PFSK-1 (cell line): ENCODE results near the gene METTL8.

ENCODE experiments used
- POLR2AphosphoS5 ChIP-seq: IDR thresholded peaks from 2 replicates; pipeline ENCODE4 v1.6.1; 2012; ENCODE audit warnings: low read depth, mild to moderate bottlenecking, control low read depth, low read length, moderate library complexity
- SIN3A ChIP-seq: IDR thresholded peaks from 2 replicates; pipeline ENCODE4 v1.6.1; 2012; ENCODE audit warnings: mild to moderate bottlenecking, low read length, moderate library complexity, borderline replicate concordance; ENCODE audit not compliant: insufficient read depth
- TAF1 ChIP-seq: IDR thresholded peaks from 2 replicates; pipeline ENCODE4 v1.6.1; 2012; ENCODE audit warnings: low read length, control low read depth, borderline replicate concordance; ENCODE audit not compliant: insufficient read depth
- TF ChIP-seq, protein P1 (sequence below), 2 experiments: IDR thresholded peaks; 2 replicates each; pipeline versions ENCODE4 v1.6.1 to v1.8.0; 2011 to 2012; ENCODE audit warnings: low read depth in 2 of 2, low read length in 2 of 2, control low read depth in 1 of 2, inconsistent platforms in 1 of 2, mild to moderate bottlenecking in 1 of 2, moderate library complexity in 1 of 2; ENCODE audit not compliant: insufficient read depth in 1 of 2

DNA sequence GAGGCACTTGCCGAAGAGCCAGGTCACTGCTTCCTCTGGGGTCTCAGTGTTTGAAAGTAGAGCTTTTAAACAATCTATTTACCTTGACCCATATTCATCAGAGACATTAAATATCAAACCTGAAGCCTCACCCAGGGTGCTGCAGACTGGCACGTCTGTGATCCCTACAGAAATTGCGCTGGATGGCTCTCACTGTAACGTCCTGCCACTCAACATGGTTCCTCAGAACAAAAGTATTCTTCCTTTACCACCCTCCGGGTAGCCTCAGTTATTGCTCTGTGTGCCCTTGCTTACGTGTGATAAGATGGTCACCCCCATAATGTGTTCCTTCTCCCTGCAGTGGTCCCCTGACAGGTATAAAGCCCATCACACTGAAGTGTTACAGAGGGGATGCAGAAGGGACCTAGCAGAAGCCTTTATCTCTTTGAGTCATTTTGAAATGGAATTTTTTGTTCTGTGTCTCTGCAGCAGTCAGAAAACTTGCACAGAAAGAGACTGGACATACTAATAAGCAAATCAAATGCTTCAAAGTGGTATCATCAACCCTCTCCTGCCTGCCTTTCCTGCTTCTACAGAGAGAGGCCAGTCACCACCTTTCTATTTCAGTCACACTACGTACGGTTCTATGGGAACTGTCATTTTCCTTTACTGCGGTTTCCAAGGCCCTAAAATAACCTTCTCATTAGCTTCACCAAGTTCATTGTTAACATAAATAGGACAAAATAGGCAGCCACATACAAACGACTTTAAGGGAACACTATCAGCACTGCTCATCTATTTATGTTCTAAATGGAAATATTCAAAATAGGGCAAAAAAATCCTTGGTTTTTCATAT is 86.8 kb downstream of the METTL8 start:
- TF ChIP-seq, protein P1, sequence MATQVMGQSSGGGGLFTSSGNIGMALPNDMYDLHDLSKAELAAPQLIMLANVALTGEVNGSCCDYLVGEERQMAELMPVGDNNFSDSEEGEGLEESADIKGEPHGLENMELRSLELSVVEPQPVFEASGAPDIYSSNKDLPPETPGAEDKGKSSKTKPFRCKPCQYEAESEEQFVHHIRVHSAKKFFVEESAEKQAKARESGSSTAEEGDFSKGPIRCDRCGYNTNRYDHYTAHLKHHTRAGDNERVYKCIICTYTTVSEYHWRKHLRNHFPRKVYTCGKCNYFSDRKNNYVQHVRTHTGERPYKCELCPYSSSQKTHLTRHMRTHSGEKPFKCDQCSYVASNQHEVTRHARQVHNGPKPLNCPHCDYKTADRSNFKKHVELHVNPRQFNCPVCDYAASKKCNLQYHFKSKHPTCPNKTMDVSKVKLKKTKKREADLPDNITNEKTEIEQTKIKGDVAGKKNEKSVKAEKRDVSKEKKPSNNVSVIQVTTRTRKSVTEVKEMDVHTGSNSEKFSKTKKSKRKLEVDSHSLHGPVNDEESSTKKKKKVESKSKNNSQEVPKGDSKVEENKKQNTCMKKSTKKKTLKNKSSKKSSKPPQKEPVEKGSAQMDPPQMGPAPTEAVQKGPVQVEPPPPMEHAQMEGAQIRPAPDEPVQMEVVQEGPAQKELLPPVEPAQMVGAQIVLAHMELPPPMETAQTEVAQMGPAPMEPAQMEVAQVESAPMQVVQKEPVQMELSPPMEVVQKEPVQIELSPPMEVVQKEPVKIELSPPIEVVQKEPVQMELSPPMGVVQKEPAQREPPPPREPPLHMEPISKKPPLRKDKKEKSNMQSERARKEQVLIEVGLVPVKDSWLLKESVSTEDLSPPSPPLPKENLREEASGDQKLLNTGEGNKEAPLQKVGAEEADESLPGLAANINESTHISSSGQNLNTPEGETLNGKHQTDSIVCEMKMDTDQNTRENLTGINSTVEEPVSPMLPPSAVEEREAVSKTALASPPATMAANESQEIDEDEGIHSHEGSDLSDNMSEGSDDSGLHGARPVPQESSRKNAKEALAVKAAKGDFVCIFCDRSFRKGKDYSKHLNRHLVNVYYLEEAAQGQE (IDR thresholded peaks at IDR 0.05; ENCODE audit: insufficient read depth in 1 of 2, low read depth in 2 of 2, low read length in 2 of 2): no peak
- TF ChIP-seq SIN3A (no peak), POLR2AphosphoS5 (no peak), TAF1 (no peak)
